ENCODE measurements around the gene TENM3. TPM values are rescaled to one million over a fixed set of nuclear protein-coding genes. Genes with fewer than 3 reads are reported as not detected.

The TENM3 gene
- total and polyA plus RNA-seq, 12 donors, result 2.6 to 54.4 (median 42.8) TPM

DNA sequence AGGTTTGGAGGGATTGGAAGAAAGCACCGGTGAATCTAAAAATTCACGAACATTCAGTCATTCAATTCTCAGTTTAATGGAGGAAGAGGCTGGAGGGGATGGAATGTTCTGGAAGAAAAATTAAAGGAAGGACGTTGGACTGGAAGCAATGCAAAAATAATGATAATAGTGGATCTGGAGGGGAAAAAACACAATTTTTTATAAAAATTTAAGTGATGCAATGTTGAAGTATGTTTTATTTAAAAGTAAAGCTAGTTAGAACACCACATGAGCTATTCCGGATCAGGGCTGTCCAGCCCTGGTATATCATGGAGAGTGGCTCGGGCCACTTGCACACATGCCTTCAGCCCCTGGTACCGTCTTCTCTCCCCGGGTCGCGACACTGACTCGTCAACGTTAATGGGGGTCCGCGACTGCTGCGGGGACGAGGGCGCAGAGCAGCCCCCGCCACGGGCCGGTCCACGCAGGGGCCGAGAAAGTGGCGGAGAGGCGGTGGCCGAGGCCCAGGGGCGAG is 204.6 kb downstream of the TENM3 start:
- no peaks in the 10 kb centered on the region for H3K9me3 ChIP-seq (replicated peaks in 1 of 3)
- H3K27me3 ChIP-seq, result no peaks in the 10 kb centered on the region
- peak in 2 of 7 donors; percentile 18 to 21 for DNase-seq
- peaks cover 4 to 20% of the 10 kb centered on the region in 2 donors for H3K4me1 ChIP-seq (replicated peaks in 1 of 2)
- H3K27ac ChIP-seq, result peak overlapping the region in 2 of 5 donors; percentile 60 to 70
- H3K4me3 ChIP-seq, result peak overlapping the region in 3 of 4 donors; percentile 27 to 86 (median 60)
- 8 to 13% (median 9%) methylated on average over 14 to 25 of the region's 25 CpGs for WGBS, 4 donors
- intact Hi-C loops (cut with DNase I), result no loop called here
- no peaks in the 10 kb centered on the region for H3K36me3 ChIP-seq (replicated peaks in 1 of 2)
- TF ChIP-seq CTCF (IDR thresholded peaks at IDR 0.05) (no peak), POLR2A (IDR thresholded peaks at IDR 0.05) (no peak)

DNA sequence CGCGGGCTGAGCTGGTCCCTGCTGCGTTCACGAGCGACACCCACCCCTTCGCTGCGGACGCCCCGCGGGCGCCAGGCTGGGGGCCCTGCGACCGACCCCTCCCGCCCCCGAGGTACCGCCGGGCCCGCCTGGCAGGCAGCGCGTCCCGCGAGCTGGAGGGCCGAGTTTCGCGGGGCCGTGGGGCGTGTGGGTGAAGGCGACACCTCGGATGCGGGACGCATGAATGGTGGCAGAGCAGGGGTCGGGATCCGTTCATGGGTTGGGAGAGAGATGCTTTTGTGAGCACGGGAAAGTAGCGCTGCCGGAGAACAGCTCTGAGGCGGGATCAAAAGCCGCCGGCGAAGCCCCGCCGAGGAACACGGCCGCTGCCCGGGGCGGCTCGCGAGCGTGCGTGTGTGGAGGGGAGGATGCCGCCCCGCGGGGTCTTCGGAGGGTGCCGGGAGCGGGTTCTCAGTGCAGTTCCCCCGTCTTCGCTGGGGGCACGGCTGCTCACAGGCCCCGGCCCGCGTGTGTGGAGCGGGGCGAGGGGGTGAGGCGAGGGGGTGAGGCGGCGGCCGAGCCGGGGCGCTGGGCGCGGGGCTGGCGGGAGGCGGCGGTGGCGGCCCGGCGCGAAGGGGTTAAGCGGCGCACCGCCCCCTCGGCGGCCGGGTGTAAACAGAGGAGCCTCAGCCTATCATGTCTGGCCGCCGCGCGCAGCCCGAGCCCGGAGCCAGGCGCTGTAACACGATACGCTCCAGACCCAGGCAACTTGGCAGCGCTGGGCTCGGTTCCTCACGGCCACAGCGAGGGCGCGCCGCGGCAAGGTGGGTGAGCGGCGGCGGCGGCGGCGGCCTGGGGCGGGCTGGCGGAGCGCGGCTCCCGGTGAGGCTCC is 205.3 kb downstream of the TENM3 start:
- DNase-seq, result peak; percentile 90 to 97 (median 94)
- no peak for TF ChIP-seq CTCF (IDR thresholded peaks at IDR 0.05)
- TF ChIP-seq POLR2A (IDR thresholded peaks at IDR 0.05), result peak; percentile 52 to 89
- no peaks in the 10 kb centered on the region for H3K27me3 ChIP-seq
- peak overlapping the region in 3 of 4 donors; percentile 27 to 86 (median 60) for H3K4me3 ChIP-seq
- H3K9me3 ChIP-seq (replicated peaks in 1 of 3), result no peaks in the 10 kb centered on the region
- WGBS, 4 donors, result 0 to 1% (median 0%) methylated on average over 16 to 113 of the region's 113 CpGs; no CpG with 5 or more reads in 1 of the 4 donors
- H3K4me1 ChIP-seq (replicated peaks in 1 of 2), result peaks cover 4 to 20% of the 10 kb centered on the region in 2 donors
- peak overlapping the region in 2 of 5 donors; percentile 60 to 70 for H3K27ac ChIP-seq
- intact Hi-C loops (cut with DNase I), result no loop called here
- no peaks in the 10 kb centered on the region for H3K36me3 ChIP-seq (replicated peaks in 1 of 2)

DNA sequence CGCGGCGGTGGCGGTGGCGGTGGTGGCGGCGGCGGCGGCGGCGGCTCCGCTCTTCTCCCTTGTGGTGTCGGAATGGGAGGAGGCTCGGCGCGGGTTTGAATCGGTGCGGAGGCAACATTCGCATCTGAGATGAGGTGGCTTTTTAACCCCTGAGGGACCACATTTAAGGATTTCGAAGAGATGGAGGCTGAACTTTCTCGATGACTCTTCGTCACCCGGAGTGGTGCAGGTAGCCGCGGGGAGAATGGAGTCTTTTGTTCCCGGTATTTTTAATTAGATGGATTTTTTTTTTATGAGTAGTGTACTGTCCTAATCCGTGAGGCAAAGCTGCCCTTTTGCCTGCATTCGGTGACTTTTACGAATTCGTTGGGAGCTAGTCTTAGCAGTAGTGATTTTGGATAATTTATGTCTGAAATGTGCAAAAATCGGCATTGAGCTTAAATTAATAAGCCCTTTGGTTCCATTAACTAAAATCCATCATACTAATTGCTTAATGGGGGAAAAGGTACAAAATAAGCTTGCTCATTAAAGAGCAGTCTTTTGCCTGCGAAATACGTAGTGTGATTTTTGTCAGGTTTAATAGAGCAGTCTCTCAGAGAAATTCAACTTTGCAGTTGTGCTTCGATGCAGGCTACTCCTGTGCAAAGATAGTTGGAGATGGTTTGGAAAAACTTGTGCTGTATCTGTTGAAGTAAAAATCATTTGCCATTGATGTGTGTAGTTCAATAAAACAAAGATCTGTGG is 206.2 kb downstream of the TENM3 start:
- Histone ChIP-seq H3K27me3 (no peaks in the 10 kb centered on the region), H3K27ac (peak overlapping the region in 2 of 5 donors; percentile 13 to 70), H3K36me3 (replicated peaks in 1 of 2) (no peaks in the 10 kb centered on the region), H3K4me1 (replicated peaks in 1 of 2) (peaks cover 4 to 26% of the 10 kb centered on the region in 2 donors), H3K9me3 (replicated peaks in 1 of 3) (no peaks in the 10 kb centered on the region), H3K4me3 (peak overlapping the region in 2 of 4 donors; percentile 8 to 86)
- peak in 1 of 7 donors; percentile 61 for DNase-seq
- TF ChIP-seq POLR2A (IDR thresholded peaks at IDR 0.05) (no peak), CTCF (IDR thresholded peaks at IDR 0.05) (no peak)
- 1 to 3% (median 2%) methylated on average over 17 to 30 of the region's 34 CpGs for WGBS, 4 donors
- intact Hi-C loops (cut with DNase I), result no loop called here

DNA sequence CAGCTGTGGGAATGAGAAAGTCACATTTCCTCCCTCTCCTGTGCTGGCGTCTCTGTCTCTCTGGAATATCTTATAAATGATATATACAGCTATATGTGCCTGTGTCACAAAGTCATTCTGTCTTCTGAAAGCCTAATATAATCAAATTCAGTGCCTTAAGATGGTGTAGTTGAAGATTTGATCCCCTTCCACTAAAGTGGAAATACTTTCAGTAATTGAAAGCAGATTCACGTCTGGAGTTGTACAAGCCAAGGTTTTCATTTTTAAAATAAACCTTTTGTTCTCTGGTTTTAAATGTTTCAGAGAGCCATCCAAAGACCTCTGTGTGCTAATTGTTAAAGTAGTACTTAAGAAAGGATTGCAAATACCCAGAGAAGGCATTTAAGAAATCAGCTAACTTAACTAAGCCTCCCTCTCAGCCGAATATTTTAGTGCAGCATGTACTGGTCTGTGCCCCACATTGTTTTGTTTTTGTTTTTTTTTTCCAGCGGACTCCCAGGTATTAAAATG is 206.8 kb downstream of the TENM3 start:
- TF ChIP-seq CTCF (IDR thresholded peaks at IDR 0.05) (no peak), POLR2A (IDR thresholded peaks at IDR 0.05) (no peak)
- Histone ChIP-seq H3K4me1 (replicated peaks in 1 of 2) (peaks cover 4 to 30% of the 10 kb centered on the region in 2 donors), H3K27ac (no peak overlapping the region), H3K9me3 (replicated peaks in 1 of 3) (no peaks in the 10 kb centered on the region), H3K4me3 (peak overlapping the region in 2 of 4 donors; percentile 8 to 86), H3K36me3 (replicated peaks in 1 of 2) (no peaks in the 10 kb centered on the region), H3K27me3 (no peaks in the 10 kb centered on the region)
- 31 to 43% (median 39%) methylated on average over 4 of the region's 4 CpGs for WGBS, 4 donors
- no peak for DNase-seq
- intact Hi-C loops (cut with DNase I), result no loop called here

Data from adrenal gland (tissue), 12 donors.